GM12878 (cell line): ENCODE measurements around the gene CIRBP.

Experiments used
- CHD4 ChIP-seq: fragments of 200-600 bp; sonication (generic); IDR thresholded peaks from 2 replicates; pipeline ENCODE4 v1.6.1; 2016; ENCODE audit warnings: mild to moderate bottlenecking
- CTCF ChIP-seq, 3 experiments: IDR thresholded peaks in 2 of 3; conservative IDR thresholded peaks in 1 of 3; 2 replicates each; pipeline ENCODE4 v1.5.1; 2011; ENCODE audit warnings: low read depth in 3 of 3, low read length in 3 of 3, mild to moderate bottlenecking in 3 of 3, control low read depth in 2 of 3, moderate library complexity in 2 of 3, inconsistent platforms in 1 of 3, mixed read lengths in 1 of 3; ENCODE audit not compliant: control insufficient read depth in 2 of 3, insufficient read depth in 1 of 3; ENCODE audit errors: extremely low read depth in 1 of 3
- EED ChIP-seq: sonication (generic); IDR thresholded peaks from 2 replicates; pipeline ENCODE4 v1.6.1; 2016; ENCODE audit warnings: antibody characterized with exemption, low read depth
- EP300 ChIP-seq, 2 experiments: fragments of 150-350 bp in 1 of 2; IDR thresholded peaks; 2 replicates each; pipeline ENCODE4 v1.6.1; 2011 to 2012; ENCODE audit warnings: low read depth in 2 of 2, low read length in 2 of 2, borderline replicate concordance in 1 of 2, improper control_type of control experiment in 1 of 2, inconsistent platforms in 1 of 2; ENCODE audit not compliant: control insufficient read depth in 1 of 2
- ESRRA ChIP-seq: IDR thresholded peaks from 2 replicates; pipeline ENCODE4 v1.6.1; 2012; ENCODE audit warnings: mild to moderate bottlenecking, low read length, improper control_type of control experiment
- IRF3 ChIP-seq: fragments of 450-650 bp; IDR thresholded peaks from 2 replicates; pipeline ENCODE4 v1.6.1; 2014; ENCODE audit warnings: mild to moderate bottlenecking
- JUND ChIP-seq: IDR thresholded peaks from 2 replicates; pipeline ENCODE4 v1.6.1; 2012; ENCODE audit warnings: low read depth, mild to moderate bottlenecking, low read length, improper control_type of control experiment, moderate library complexity
- POLR2AphosphoS5 ChIP-seq: IDR thresholded peaks from 2 replicates; pipeline ENCODE4 v1.6.1; 2011; ENCODE audit warnings: mild to moderate bottlenecking, low read length, inconsistent platforms
- SKIL ChIP-seq: fragments of 450-650 bp; IDR thresholded peaks from 2 replicates; pipeline ENCODE4 v1.6.1; 2017; ENCODE audit warnings: mild to moderate bottlenecking, low read depth, inconsistent platforms; ENCODE audit not compliant: poor library complexity, severe bottlenecking
- TAF1 ChIP-seq: IDR thresholded peaks from 2 replicates; pipeline ENCODE4 v1.6.1; 2011; ENCODE audit warnings: mild to moderate bottlenecking, low read depth, low read length, borderline replicate concordance
- ZBTB33 ChIP-seq: fragments of 450-650 bp; IDR thresholded peaks from 2 replicates; pipeline ENCODE4 v1.6.1; 2017; ENCODE audit warnings: mild to moderate bottlenecking
- ZBTB40 ChIP-seq: fragments of 450-650 bp; IDR thresholded peaks from 2 replicates; pipeline ENCODE4 v1.6.1; 2016; ENCODE audit warnings: mild to moderate bottlenecking, moderate library complexity, borderline replicate concordance
- ZNF24 ChIP-seq: fragments of 450-650 bp; IDR thresholded peaks from 2 replicates; pipeline ENCODE4 v1.6.1; 2017; ENCODE audit warnings: antibody characterized with exemption, mild to moderate bottlenecking

GRCh38 chr19:1287354-1288225, 18.5 kb downstream of the CIRBP start:
- TF ChIP-seq ZBTB40 (no peak), CTCF (IDR thresholded peaks at IDR 0.05 in 2 of 3, conservative IDR thresholded peaks at IDR 0.05 in 1 of 3; ENCODE audit: control insufficient read depth in 2 of 3, extremely low read depth in 1 of 3, insufficient read depth in 1 of 3, low read depth in 3 of 3, low read length in 3 of 3) (no peak), ZNF24 (no peak), ESRRA (no peak), EED (no peak), ZBTB33 (no peak), POLR2AphosphoS5 (no peak), SKIL (no peak), JUND (no peak), TAF1 (no peak), EP300 (IDR thresholded peaks at IDR 0.05; ENCODE audit: borderline replicate concordance in 1 of 2, control insufficient read depth in 1 of 2, low read depth in 2 of 2, low read length in 2 of 2) (no peak), IRF3 (no peak), CHD4 (no peak)
